Small intestine (tissue), 7 donors: ENCODE results near the gene ERC1. TPM values are rescaled to one million over a fixed set of nuclear protein-coding genes. Genes with fewer than 3 reads are reported as not detected.

Experiments
- DNase-seq, 2 donors: peaks; one replicate each; pipeline versions ENCODE4 v3.0.0 to v3.0.0-alpha.2; 2013
- FAIRE-seq: peaks from 2 replicates; lab custom pipeline; 2012; peaks lifted over from hg19 to GRCh38; lab: Jason Lieb, UNC
- H3K27ac ChIP-seq, 3 donors: one replicate each; pipeline ENCODE4 v1.5.1; 2013; ENCODE audit warnings: low read length in 2 of 3, mild to moderate bottlenecking in 2 of 3, control low read depth in 1 of 3, inconsistent platforms in 1 of 3, low read depth in 1 of 3, moderate library complexity in 1 of 3
- H3K27me3 ChIP-seq, 3 donors: one replicate each; pipeline ENCODE4 v1.6.1; 2013; ENCODE audit warnings: low read length in 3 of 3, inconsistent platforms in 1 of 3; ENCODE audit not compliant: control insufficient read depth in 3 of 3, insufficient read depth in 3 of 3
- H3K36me3 ChIP-seq, 3 donors: one replicate each; pipeline ENCODE4 v1.6.1; 2013; ENCODE audit warnings: low read length in 3 of 3, inconsistent platforms in 1 of 3, low read depth in 1 of 3, mild to moderate bottlenecking in 1 of 3, moderate library complexity in 1 of 3; ENCODE audit not compliant: control insufficient read depth in 3 of 3, insufficient read depth in 2 of 3
- H3K4me1 ChIP-seq, 3 donors: one replicate each; pipeline ENCODE4 v1.6.1; 2013; ENCODE audit warnings: low read length in 2 of 3, inconsistent platforms in 1 of 3, low read depth in 1 of 3, mild to moderate bottlenecking in 1 of 3, moderate library complexity in 1 of 3; ENCODE audit not compliant: control insufficient read depth in 3 of 3, insufficient read depth in 2 of 3
- H3K4me3 ChIP-seq, 3 donors: one replicate each; pipeline ENCODE4 v1.5.1; 2013; ENCODE audit warnings: low read length in 3 of 3, control low read depth in 1 of 3, inconsistent platforms in 1 of 3, low read depth in 1 of 3, mild to moderate bottlenecking in 1 of 3, moderate library complexity in 1 of 3
- H3K9me3 ChIP-seq, 2 donors: one replicate each; pipeline ENCODE4 v1.6.1; 2013; ENCODE audit warnings: low read depth in 1 of 2, low read length in 1 of 2; ENCODE audit not compliant: control insufficient read depth in 2 of 2, insufficient read depth in 1 of 2
- WGBS, 3 donors: extraction: QIAGEN DNeasy Blood & Tissue Kit; methylation state at CpG; one replicate each; pipeline ENCODE4 v1.1.7; 2013; 5-methylcytosine and 5-hydroxymethylcytosine counted together
- polyA plus RNA-seq, 4 donors: library from polyadenylated mRNA; stranded (reverse) in 3 of 4; unstranded in 1 of 4; fragments of 200-250 nt in 3 of 4; fragments of 120-200 nt in 1 of 4; gene quantifications; one replicate each; pipeline versions ENCODE4 v1.2.1 to v1.2.3, GENCODE V29; 2013
- donor health status: healthy with polysubstance abuse.
- donor health status: control.
- donor health status: control.
- donor health status: Bipolar disorder and iron deficiency.
- donor health status: healthy.

ERC1 gene
- polyA plus RNA-seq, 4 donors: 1.8 to 16.7 (median 6.1) TPM

GRCh38 chr12:1281683-1282366 lies 290.8 kb downstream of the ERC1 start:
- 79 to 93% (median 85%) methylated on average over 7 of the region's 7 CpGs for WGBS, 3 donors
- H3K27ac ChIP-seq: no peak overlapping the region
- H3K9me3 ChIP-seq: no peaks in the 10 kb centered on the region
- H3K36me3 ChIP-seq: peaks cover 0 to 2% (median 0%) of the 10 kb centered on the region in 3 donors
- H3K4me3 ChIP-seq: no peak overlapping the region
- H3K4me1 ChIP-seq: no peaks in the 10 kb centered on the region
- H3K27me3 ChIP-seq: no peaks in the 10 kb centered on the region
- FAIRE-seq: no peak
- DNase-seq: no peak

- FAIRE-seq: no peak
- Histone ChIP-seq H3K36me3 (peaks cover 0 to 2% (median 0%) of the 10 kb centered on the region in 3 donors), H3K27me3 (no peaks in the 10 kb centered on the region), H3K4me1 (no peaks in the 10 kb centered on the region), H3K9me3 (no peaks in the 10 kb centered on the region), H3K27ac (no peak overlapping the region), H3K4me3 (no peak overlapping the region)
- 76 to 89% (median 87%) methylated on average over 5 of the region's 5 CpGs for WGBS, 3 donors
- DNase-seq: no peak
Measured at GRCh38 chr12:1282670-1283315, 291.8 kb downstream of the ERC1 start.

GRCh38 chr12:1283316-1283715 lies 292.3 kb downstream of the ERC1 start:
- no peak overlapping the region for H3K4me3 ChIP-seq
- FAIRE-seq: no peak

GRCh38 chr12:1284611-1285010 lies 293.6 kb downstream of the ERC1 start:
- FAIRE-seq (no peak), DNase-seq (no peak)
- no peaks in the 10 kb centered on the region for H3K27me3 ChIP-seq
- H3K4me1 ChIP-seq: no peaks in the 10 kb centered on the region
- 88 to 90% (median 89%) methylated on average over 4 of the region's 4 CpGs for WGBS, 3 donors
- H3K36me3 ChIP-seq: peaks cover 0 to 2% (median 0%) of the 10 kb centered on the region in 3 donors
- no peak overlapping the region for H3K4me3 ChIP-seq
- H3K9me3 ChIP-seq: no peaks in the 10 kb centered on the region
- no peak overlapping the region for H3K27ac ChIP-seq

More at GRCh38 chr12:1283316-1283715, 292.3 kb downstream of the ERC1 start:
- peaks cover 0 to 2% (median 0%) of the 10 kb centered on the region in 3 donors for H3K36me3 ChIP-seq
- WGBS, 3 donors: 78 to 96% (median 92%) methylated on average over 2 of the region's 2 CpGs
- no peak overlapping the region for H3K27ac ChIP-seq
- H3K9me3 ChIP-seq: no peaks in the 10 kb centered on the region
- H3K27me3 ChIP-seq: no peaks in the 10 kb centered on the region
- DNase-seq: no peak
- H3K4me1 ChIP-seq: no peaks in the 10 kb centered on the region

- FAIRE-seq (no peak), DNase-seq (no peak)
- no peak overlapping the region for H3K27ac ChIP-seq
- H3K27me3 ChIP-seq: no peaks in the 10 kb centered on the region
- no peaks in the 10 kb centered on the region for H3K9me3 ChIP-seq
- H3K4me1 ChIP-seq: no peaks in the 10 kb centered on the region
- 93 to 95% (median 95%) methylated on average over 3 of the region's 3 CpGs for WGBS, 3 donors
- H3K36me3 ChIP-seq: peaks cover 0 to 2% (median 0%) of the 10 kb centered on the region in 3 donors
- H3K4me3 ChIP-seq: no peak overlapping the region
Measured at GRCh38 chr12:1287446-1287975, 296.5 kb downstream of the ERC1 start.

GRCh38 chr12:1288333-1288732 lies 297.3 kb downstream of the ERC1 start:
- FAIRE-seq: no peak
- Histone ChIP-seq H3K9me3 (no peaks in the 10 kb centered on the region), H3K27me3 (no peaks in the 10 kb centered on the region), H3K4me3 (no peak overlapping the region), H3K36me3 (peaks cover 0 to 2% (median 0%) of the 10 kb centered on the region in 3 donors), H3K27ac (no peak overlapping the region), H3K4me1 (no peaks in the 10 kb centered on the region)
- 91 to 95% (median 92%) methylated on average over 7 of the region's 7 CpGs for WGBS, 3 donors
- DNase-seq: no peak

- no peak overlapping the region for H3K4me3 ChIP-seq
- DNase-seq: no peak
- H3K9me3 ChIP-seq: no peaks in the 10 kb centered on the region
- no peak for FAIRE-seq
- 65 to 89% (median 80%) methylated on average over 7 of the region's 7 CpGs for WGBS, 3 donors
- H3K4me1 ChIP-seq: no peaks in the 10 kb centered on the region
- H3K36me3 ChIP-seq: peaks cover 0 to 2% (median 0%) of the 10 kb centered on the region in 3 donors
- H3K27me3 ChIP-seq: no peaks in the 10 kb centered on the region
- no peak overlapping the region for H3K27ac ChIP-seq
Measured at GRCh38 chr12:1289371-1290155, 298.5 kb downstream of the ERC1 start.

GRCh38 chr12:1290716-1291115 lies 299.7 kb downstream of the ERC1 start:
- no peak for FAIRE-seq
- H3K27ac ChIP-seq: no peak overlapping the region
- H3K4me1 ChIP-seq: no peaks in the 10 kb centered on the region
- no peaks in the 10 kb centered on the region for H3K9me3 ChIP-seq
- no peak overlapping the region for H3K4me3 ChIP-seq
- no peaks in the 10 kb centered on the region for H3K36me3 ChIP-seq
- no peak for DNase-seq
- 88 to 91% (median 90%) methylated on average over 3 of the region's 3 CpGs for WGBS, 3 donors
- no peaks in the 10 kb centered on the region for H3K27me3 ChIP-seq
